Ureter (tissue), 1 donor: Measurements from ENCODE around the gene IKBKE. TPM values are rescaled to one million over a fixed set of nuclear protein-coding genes. Genes with fewer than 3 reads are reported as not detected.

Experiments used
- DNase-seq: peaks from one replicate; pipeline ENCODE4 v3.0.0-alpha.2; 2020; ENCODE audit warnings: low spot score
- total RNA-seq: library from RNA; stranded (reverse); gene quantifications from one replicate; pipeline ENCODE4 v1.2.4, GENCODE V29; 2023
- donor health status: DM: yes; HTN: yes; CAD: no.

Gene IKBKE
- total RNA-seq, 1 donor from 2014 or later = 12.5 TPM

- peak; percentile 84 for DNase-seq
Observed at GRCh38 chr1:206540044-206540780, 69.9 kb downstream of the IKBKE start.

GRCh38 chr1:206541236-206541833, 71.1 kb downstream of the IKBKE start:
- DNase-seq = no peak

DNA sequence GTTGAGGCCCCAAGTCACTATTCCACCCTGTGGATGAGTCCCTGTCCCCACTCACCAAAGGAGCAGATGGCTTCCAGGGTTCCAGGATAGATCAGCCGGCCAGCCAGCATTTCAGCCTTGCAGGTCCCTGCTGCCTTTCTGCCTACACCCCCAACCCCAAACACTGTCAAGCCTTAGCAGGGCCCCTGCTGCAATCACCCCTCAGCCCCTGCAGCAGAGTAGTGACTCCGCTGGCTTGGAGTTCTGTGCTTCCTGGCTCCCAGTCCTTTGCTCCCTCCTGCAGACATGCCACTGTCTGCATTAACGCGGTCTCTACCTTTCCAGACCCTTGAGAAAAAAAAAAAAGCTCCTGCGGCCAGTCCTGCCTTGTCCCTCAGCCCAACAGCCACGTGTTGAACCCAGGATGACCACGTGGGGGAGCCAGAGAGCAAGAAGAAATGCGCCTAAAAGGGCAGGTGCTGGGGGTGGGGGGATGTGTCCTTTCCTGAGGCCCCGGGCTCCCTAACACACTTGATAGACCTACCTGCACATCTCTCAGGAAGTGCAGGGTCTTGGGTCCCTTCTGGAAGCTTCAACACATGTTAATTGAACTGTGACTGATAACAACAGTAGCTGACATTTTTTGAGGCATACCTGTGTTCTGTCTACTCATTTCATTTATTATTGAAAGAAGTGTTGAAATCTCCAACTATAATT, 74.4 kb downstream of the IKBKE start:
- DNase-seq = peak; percentile 81

DNA sequence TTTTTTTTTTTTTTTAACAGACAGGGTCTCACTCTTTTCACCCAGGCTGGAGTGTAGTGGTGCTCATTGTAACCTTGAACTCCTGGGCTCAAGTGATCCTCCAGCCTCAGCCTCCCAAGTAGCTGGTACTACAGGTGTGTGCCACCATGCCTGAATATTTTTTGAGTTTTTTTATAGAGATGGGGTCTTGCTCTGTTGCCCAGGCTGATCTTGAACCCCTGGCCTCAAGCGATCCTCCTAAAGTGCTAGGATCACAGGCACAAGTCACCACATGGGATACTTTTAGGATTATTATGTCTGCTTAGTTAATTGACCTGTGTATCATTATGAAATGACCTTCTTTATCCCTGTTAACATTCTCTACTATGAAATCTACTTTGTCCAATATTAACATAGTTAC, 75.1 kb downstream of the IKBKE start:
- DNase-seq = no peak

Other genes starting within 250 kb of the IKBKE start
- 35.5 TPM for gene RASSF5, start 37.1 kb downstream of the IKBKE start, total RNA-seq
- 58.6 TPM for gene EIF2D, start 142.0 kb downstream of the IKBKE start, total RNA-seq
- 4.8 TPM for gene DYRK3, start 165.1 kb downstream of the IKBKE start, total RNA-seq
- gene MAPKAPK2, start 214.4 kb downstream of the IKBKE start, total RNA-seq = 69.8 TPM